ENCODE measurements around the gene NTF3.

DNA sequence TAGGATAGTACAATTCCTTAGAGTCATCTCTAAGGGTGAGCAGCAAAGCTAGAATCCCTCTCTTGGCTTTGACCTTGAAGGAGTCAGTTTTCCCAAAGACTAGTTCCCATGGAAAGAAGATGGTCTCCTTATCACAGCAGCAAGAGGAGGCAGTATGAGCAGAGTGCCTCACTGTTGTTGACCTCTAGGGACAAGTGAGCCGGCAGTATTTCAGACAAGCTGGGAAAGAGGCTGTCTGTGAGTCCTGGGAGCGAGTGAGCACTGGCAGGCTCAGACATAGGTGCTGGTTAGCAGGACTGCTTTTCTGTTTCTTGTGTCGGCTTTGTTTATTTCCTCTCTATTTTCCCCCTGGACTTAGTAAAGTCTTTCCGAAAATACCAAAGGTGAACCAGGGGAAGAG lies 60.7 kb downstream of the NTF3 start:
- TF ChIP-seq POLR2A (IDR thresholded peaks at IDR 0.05; ENCODE audit: low read depth, low read length): no peak
- no peak for TF ChIP-seq POLR2AphosphoS5 (IDR thresholded peaks at IDR 0.05; ENCODE audit: low read depth, low read length)
- TF ChIP-seq TAF1 (IDR thresholded peaks at IDR 0.05; ENCODE audit: low read depth, low read length): no peak
